ENCODE measurements around the gene RASSF10.

GRCh38 chr11:12993626-12994025, 15.5 kb upstream of the RASSF10 start:
- TF ChIP-seq, protein P1, sequence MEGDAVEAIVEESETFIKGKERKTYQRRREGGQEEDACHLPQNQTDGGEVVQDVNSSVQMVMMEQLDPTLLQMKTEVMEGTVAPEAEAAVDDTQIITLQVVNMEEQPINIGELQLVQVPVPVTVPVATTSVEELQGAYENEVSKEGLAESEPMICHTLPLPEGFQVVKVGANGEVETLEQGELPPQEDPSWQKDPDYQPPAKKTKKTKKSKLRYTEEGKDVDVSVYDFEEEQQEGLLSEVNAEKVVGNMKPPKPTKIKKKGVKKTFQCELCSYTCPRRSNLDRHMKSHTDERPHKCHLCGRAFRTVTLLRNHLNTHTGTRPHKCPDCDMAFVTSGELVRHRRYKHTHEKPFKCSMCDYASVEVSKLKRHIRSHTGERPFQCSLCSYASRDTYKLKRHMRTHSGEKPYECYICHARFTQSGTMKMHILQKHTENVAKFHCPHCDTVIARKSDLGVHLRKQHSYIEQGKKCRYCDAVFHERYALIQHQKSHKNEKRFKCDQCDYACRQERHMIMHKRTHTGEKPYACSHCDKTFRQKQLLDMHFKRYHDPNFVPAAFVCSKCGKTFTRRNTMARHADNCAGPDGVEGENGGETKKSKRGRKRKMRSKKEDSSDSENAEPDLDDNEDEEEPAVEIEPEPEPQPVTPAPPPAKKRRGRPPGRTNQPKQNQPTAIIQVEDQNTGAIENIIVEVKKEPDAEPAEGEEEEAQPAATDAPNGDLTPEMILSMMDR (IDR thresholded peaks at IDR 0.05; ENCODE audit: low read depth, low read length) = no peak
- TF ChIP-seq, protein P2, sequence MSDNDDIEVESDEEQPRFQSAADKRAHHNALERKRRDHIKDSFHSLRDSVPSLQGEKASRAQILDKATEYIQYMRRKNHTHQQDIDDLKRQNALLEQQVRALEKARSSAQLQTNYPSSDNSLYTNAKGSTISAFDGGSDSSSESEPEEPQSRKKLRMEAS (IDR thresholded peaks at IDR 0.05; ENCODE audit: low read depth, low read length) = no peak
- TF ChIP-seq MYC (IDR thresholded peaks at IDR 0.05; ENCODE audit: low read depth, low read length) (no peak), POLR2A (IDR thresholded peaks at IDR 0.05; ENCODE audit: extremely low read depth, insufficient read length) (no peak)
